ENCODE results near the gene DGKZ. TPM values are rescaled to one million over a fixed set of nuclear protein-coding genes. Genes with fewer than 3 reads are reported as not detected.

DGKZ gene
- total RNA-seq, 1 experiment from 2014 or later, result 68.9 TPM

- no peak for DNase-seq
- no CpG with 5 or more reads among the region's 6 CpGs for WGBS (ENCODE audit: extremely low coverage, insufficient read length, low lambda C conversion rate)
Measured at GRCh38 chr11:46408407-46408986, 61.2 kb downstream of the DGKZ start.

More at GRCh38 chr11:46408407-46408986, 61.2 kb downstream of the DGKZ start:
- no peak overlapping the region for H4K8ac ChIP-seq (replicated peaks; ENCODE audit: insufficient read length, low read depth, low read length)
- no peaks in the 10 kb centered on the region for H3K79me2 ChIP-seq (ENCODE audit: insufficient read depth, low read length)
- peaks cover 5 to 8% of the 10 kb centered on the region in 2 experiments; a peak in 3 of 4 replicates for H3K4me1 Mint-ChIP-seq
- no peaks in the 10 kb centered on the region for H3K27me3 Mint-ChIP-seq (ENCODE audit: low read depth)
- no peak overlapping the region for H3K27ac ChIP-seq (ENCODE audit: insufficient read length, low read depth, low read length)
- H3K79me1 ChIP-seq (ENCODE audit: insufficient read depth, low read depth, low read length, poor library complexity, severe bottlenecking), result no peaks in the 10 kb centered on the region
- H3K36me3 Mint-ChIP-seq (ENCODE audit: insufficient read depth in 1 of 3, low read depth in 3 of 3), result peaks cover 13 to 48% (median 20%) of the 10 kb centered on the region in 3 experiments
- H3T11ph ChIP-seq (ENCODE audit: low read length), result no peak overlapping the region
- H2BK15ac ChIP-seq (ENCODE audit: low read depth, low read length), result no peak overlapping the region
- H4K91ac ChIP-seq (ENCODE audit: insufficient read length, low read depth, low read length), result no peak overlapping the region
- H3K27me3 ChIP-seq (ENCODE audit: insufficient read depth, low read length), result no peaks in the 10 kb centered on the region
- H3K4me2 ChIP-seq (ENCODE audit: insufficient read depth, insufficient read length, low read length), result no peak overlapping the region
- no peak overlapping the region for H2BK12ac ChIP-seq (ENCODE audit: insufficient read length, low read depth, low read length)
- no peak overlapping the region for H3K4me3 Mint-ChIP-seq
- no peaks in the 10 kb centered on the region for H3K4me1 ChIP-seq (ENCODE audit: insufficient read depth, low read length)
- no peak overlapping the region for H2BK20ac ChIP-seq (ENCODE audit: low read depth, low read length, poor library complexity, severe bottlenecking)
- H2BK120ac ChIP-seq (ENCODE audit: low read depth, low read length, poor library complexity, severe bottlenecking), result no peak overlapping the region
- H3K18ac ChIP-seq (ENCODE audit: insufficient read length, low read depth, low read length), result no peak overlapping the region
- H3K9me3 ChIP-seq (ENCODE audit: control insufficient read depth, low read depth, low read length), result no peaks in the 10 kb centered on the region
- no peak overlapping the region for H3K23ac ChIP-seq (ENCODE audit: insufficient read length, low read depth, low read length)
- H2AFZ ChIP-seq (ENCODE audit: low read length), result no peak overlapping the region
- H3K9me3 Mint-ChIP-seq, result no peaks in the 10 kb centered on the region
- H3K23me2 ChIP-seq (ENCODE audit: insufficient read length, low read depth, low read length, poor library complexity, severe bottlenecking), result no peaks in the 10 kb centered on the region
- H4K5ac ChIP-seq (ENCODE audit: insufficient read length, low read depth, low read length), result no peak overlapping the region
- no peak for TF ChIP-seq CTCF (conservative IDR thresholded peaks at IDR 0.05)
- H3K27ac Mint-ChIP-seq, result no peak overlapping the region
- H3K14ac ChIP-seq (ENCODE audit: insufficient read depth, low read length), result no peak overlapping the region
- H3K9ac ChIP-seq (ENCODE audit: extremely low read depth, insufficient read length, low read length), result no peak overlapping the region
- no peak overlapping the region for H2BK5ac ChIP-seq (ENCODE audit: insufficient read length, low read length)
- H4K20me1 ChIP-seq (ENCODE audit: control insufficient read depth, insufficient read depth, insufficient read length), result no peaks in the 10 kb centered on the region
- H2AK5ac ChIP-seq (ENCODE audit: insufficient read length, low read length), result no peak overlapping the region
- no peak overlapping the region for H3K56ac ChIP-seq (ENCODE audit: insufficient read length, low read depth, low read length)
- no peak overlapping the region for H3K4ac ChIP-seq (ENCODE audit: low read depth, low read length)
